Stimulated activated naive CD8-positive, alpha-beta T cell treated with anti-CD3 and anti-CD28 coated beads, Interleukin-15, amount 100 ng/mL, for 72 hours (primary cell): ENCODE results near the gene PRRC2B.

Source experiments
- ATAC-seq: fragments of 150-1000 bp; cut with Tn5 transposase; 2 replicates; pipeline ENCODE4 v1.10.0; 2021; ENCODE audit warnings: mild to moderate bottlenecking, moderate library complexity
- DNase-seq, 2 donors: peaks; one replicate each; pipeline ENCODE4 v3.0.0; 2021 to 2022
- H3K27ac Mint-ChIP-seq, 2 donors: one replicate each; pipeline ENCODE4 v1.8.0; 2022; ENCODE audit warnings: mild to moderate bottlenecking in 2 of 2, mixed read lengths in 2 of 2, moderate library complexity in 2 of 2
- H3K27me3 Mint-ChIP-seq: one replicate; pipeline ENCODE4 v1.8.0; 2022; ENCODE audit warnings: mixed read lengths
- H3K4me1 Mint-ChIP-seq: one replicate; pipeline ENCODE4 v1.8.0; 2022; ENCODE audit warnings: mild to moderate bottlenecking, mixed read lengths
- H3K4me3 Mint-ChIP-seq, 2 donors: one replicate each; pipeline ENCODE4 v1.8.0; 2022; ENCODE audit warnings: mild to moderate bottlenecking in 2 of 2, mixed read lengths in 2 of 2, moderate library complexity in 1 of 2
- H3K9me3 Mint-ChIP-seq, 2 donors: one replicate each; pipeline ENCODE4 v1.8.0; 2022; ENCODE audit warnings: mixed read lengths in 2 of 2

Gene PRRC2B

DNA sequence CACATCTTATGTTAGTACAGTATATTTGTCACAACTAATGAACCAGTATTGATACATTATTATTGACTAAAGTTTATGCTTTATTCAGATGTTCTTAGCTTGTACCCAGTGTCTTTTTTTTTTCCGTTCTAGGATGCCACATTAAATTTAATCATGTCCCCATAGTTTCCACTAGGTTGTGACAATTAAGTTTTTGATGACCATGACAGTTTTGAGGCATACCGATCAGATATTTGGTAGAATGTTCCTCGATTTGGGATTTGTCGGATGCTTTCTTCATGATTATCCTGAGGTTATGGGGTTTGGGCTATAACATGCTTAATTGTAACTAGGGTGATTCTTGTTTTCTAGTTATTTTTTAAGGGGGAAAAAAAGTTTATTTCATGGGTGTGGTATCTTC is 22.6 kb downstream of the PRRC2B start:
- Mint-ChIP-seq H3K4me3 (peak overlapping the region; percentile 13 to 82), H3K27ac (no peak overlapping the region), H3K9me3 (no peaks in the 10 kb centered on the region), H3K27me3 (no peaks in the 10 kb centered on the region), H3K4me1 (peaks cover 97% of the 10 kb centered on the region)
- no peak for ATAC-seq
- no peak for DNase-seq

DNA sequence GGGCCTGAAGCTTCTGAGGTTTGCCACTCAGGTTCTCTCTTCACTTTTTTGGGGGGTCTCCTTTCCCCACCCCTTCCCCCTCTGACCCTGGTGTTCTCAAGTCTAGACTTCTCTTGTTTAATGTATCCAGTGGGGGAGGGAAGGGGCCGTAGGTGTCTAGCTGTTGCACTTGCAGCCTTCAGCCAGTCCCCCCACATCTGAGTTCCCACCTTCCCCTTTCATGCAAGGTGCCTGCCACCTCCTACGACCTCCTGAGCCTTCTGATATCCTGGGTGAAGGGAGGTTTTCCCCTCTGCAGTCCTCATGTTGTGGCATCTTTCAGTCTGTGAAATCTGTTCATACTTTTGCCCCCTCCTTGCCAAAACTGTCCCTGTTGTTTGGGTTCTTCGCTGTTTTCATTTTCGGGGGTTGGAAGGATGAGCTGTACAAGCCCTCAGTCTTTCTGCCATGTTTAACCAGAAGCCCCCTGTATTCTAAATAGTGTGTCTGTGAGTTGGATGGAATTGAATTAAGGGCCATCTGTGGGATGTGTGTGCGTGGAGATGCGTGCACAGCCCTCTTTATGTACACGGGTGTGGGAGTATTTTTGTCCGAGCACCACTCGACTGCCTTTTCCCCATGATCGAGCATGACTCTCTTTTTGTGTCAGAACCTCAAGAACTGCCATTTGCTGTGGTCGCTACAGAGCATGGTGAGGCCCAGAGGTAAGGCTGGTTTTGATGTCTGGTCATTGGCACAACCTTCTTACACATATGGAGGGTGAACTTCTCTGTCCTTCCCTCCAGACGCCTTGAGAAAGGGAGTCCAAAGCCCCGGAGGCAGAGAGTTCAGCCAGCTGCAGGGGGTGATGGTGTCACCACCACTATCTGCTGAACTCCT is 23.6 kb downstream of the PRRC2B start:
- Mint-ChIP-seq H3K27me3 (no peaks in the 10 kb centered on the region), H3K4me1 (peaks cover 97% of the 10 kb centered on the region), H3K4me3 (peak overlapping the region; percentile 75 to 82), H3K9me3 (no peaks in the 10 kb centered on the region), H3K27ac (peak overlapping the region; percentile 79 to 82)
- ATAC-seq (peak; percentile 73), DNase-seq (peak in 1 of 2 donors; percentile 43)

DNA sequence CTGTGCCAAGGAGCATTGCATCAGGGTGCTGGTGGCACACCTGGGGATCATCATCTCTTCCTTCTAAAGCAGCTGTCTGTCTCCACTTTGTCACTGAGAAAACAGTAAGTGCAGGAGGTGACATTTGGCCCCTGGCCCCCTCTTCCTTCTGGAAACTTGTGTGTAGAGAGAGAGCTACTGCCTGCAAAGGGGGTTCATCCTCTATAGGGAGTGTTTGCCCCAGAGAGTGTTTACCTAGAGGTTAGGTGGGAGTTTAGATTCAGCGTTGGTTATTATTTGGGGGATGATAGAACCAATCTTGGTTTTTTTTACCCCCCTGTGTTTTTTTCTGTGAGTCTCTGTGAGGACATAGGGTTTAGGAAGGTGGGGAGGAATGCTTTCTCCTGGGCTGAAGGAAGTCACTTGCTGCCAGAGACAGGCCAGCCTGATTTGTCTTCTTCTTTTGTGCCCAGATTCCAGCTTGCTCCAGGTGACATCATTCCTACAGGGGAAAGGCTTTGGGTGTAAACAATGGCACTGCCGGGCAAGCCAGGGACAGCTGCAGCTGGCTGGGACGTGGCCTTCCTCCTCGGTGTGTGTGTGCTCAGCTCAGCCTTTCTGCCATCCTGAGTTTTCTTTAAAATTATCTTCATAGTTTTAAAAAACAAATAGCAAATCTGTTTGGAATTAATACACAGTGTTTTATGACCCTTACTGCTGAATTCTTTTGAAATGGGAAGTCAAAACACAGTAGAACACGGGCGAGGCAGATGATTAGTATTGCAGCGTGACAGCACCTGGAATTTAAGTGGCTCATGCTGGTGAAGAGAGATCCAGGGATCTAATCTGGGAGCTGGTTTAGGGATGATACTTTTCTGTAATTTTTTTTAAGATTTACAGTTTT is 24.5 kb downstream of the PRRC2B start:
- H3K27ac Mint-ChIP-seq: peak overlapping the region; percentile 79 to 82
- H3K4me3 Mint-ChIP-seq: peak overlapping the region; percentile 75 to 82
- H3K4me1 Mint-ChIP-seq: peaks cover 100% of the 10 kb centered on the region
- no peak for ATAC-seq
- DNase-seq: no peak
- H3K9me3 Mint-ChIP-seq: no peaks in the 10 kb centered on the region
- H3K27me3 Mint-ChIP-seq: no peaks in the 10 kb centered on the region

DNA sequence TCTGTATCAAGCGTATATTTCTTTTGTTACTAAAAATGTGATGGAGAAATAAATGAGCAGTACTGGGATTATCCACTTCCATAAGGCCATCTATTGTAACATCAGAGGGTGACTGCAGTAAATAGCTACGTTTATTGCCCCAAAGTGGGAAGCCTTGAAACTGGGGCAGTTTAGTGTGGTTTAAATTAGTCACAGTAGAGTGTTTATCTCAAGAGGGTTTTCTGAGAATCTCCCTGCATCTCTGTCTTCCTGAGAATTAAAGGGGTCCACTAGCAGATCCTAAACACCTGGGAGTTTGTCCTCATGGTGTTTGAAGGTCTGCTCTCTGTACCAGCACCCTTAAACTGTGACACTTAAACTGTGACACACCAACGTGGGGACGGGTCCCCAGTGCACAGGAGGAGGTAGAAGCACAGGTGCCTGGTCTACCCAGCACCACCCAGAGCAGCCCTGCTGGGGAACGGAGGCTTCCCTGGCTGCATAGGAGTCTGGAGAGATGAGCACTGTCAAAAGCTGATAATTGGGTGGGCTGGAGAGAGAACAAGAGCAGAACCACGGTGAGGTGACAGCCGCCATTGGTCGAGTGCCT is 25.2 kb downstream of the PRRC2B start:
- no peak for DNase-seq
- no peaks in the 10 kb centered on the region for H3K9me3 Mint-ChIP-seq
- peak overlapping the region; percentile 75 to 82 for H3K4me3 Mint-ChIP-seq
- no peaks in the 10 kb centered on the region for H3K27me3 Mint-ChIP-seq
- ATAC-seq: peak; percentile 57
- H3K27ac Mint-ChIP-seq: peak overlapping the region; percentile 79
- H3K4me1 Mint-ChIP-seq: peaks cover 96% of the 10 kb centered on the region

DNA sequence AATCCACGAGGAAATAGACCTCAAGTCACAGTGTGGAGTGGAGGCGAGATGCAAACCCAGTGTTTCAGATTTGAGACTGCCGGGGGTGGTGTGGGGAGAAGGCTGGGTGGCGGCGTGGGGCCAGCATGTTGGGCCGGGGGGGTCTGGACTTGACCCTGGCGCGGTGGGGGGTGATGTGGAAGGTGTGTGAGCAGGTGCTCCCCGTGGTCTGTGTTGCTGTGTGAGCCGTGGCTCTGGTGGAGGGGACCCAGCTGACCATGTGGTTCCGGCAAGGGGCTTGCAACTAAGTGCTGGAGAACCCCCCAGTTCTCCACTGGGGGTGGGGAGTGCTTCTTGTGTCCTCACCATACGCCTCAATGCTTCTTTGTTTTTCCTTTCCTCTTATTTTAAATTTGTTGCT is 25.8 kb downstream of the PRRC2B start:
- peaks cover 95% of the 10 kb centered on the region for H3K4me1 Mint-ChIP-seq
- H3K27me3 Mint-ChIP-seq: no peaks in the 10 kb centered on the region
- peak overlapping the region; percentile 75 to 82 for H3K4me3 Mint-ChIP-seq
- no peaks in the 10 kb centered on the region for H3K9me3 Mint-ChIP-seq
- peak overlapping the region; percentile 79 for H3K27ac Mint-ChIP-seq
- ATAC-seq: no peak
- DNase-seq: no peak

DNA sequence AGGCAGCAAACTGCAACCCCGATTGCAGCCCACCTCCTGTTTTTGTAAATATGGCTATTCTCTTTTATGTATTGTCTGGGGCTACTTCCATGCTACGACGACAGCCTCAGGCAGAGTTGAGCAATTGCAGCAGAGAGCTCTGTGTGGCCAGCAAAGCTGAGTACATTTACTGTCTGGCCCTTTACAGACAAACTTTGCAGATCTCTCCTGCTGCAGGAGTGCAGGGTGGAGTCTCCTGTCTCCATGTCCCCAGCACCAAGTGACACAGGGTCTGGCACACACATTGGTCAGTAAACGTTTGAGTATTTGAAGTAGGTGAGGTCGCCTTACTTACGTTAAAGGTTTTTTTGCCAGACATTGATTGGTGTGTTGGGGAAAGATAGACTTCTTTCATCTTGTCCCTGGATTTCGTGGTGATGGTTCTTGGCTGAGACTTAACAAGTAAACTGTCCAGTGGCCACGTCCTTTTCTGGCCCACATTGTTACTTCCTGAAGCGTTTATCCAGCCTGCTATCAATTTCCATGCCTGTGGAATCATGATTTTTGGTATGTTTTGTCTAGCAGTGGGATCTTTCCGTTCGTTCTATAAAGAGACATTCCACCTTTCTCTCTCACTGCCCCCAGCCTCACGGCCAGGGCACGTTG is 27.2 kb downstream of the PRRC2B start:
- Mint-ChIP-seq H3K9me3 (no peaks in the 10 kb centered on the region), H3K4me3 (peak overlapping the region in 1 of 2 donors; percentile 44), H3K4me1 (peaks cover 89% of the 10 kb centered on the region), H3K27me3 (no peaks in the 10 kb centered on the region), H3K27ac (no peak overlapping the region)
- ATAC-seq: no peak
- DNase-seq: no peak

DNA sequence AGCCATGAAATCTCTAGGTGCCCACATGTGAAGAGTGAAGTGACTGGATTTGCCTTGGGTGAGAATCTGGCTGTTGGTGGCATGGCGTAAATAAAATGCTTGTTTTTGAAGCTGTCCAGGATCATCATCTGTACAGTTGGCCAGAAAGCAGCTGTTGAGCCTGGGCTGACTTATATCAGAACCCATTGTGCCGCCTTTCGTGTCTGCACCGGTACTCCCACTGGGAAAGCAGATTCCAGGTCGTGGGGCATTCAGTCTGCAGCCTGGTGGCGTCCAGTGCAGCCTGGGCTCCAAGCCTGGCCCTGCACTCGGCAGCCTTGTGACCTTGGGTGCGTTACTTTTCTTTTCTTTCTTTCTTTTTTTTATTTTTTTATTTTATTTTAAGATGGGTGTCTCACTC is 27.8 kb downstream of the PRRC2B start:
- Mint-ChIP-seq H3K27ac (no peak overlapping the region), H3K9me3 (no peaks in the 10 kb centered on the region), H3K4me3 (peak overlapping the region in 1 of 2 donors; percentile 44), H3K27me3 (no peaks in the 10 kb centered on the region), H3K4me1 (peaks cover 89% of the 10 kb centered on the region)
- DNase-seq (no peak), ATAC-seq (no peak)

DNA sequence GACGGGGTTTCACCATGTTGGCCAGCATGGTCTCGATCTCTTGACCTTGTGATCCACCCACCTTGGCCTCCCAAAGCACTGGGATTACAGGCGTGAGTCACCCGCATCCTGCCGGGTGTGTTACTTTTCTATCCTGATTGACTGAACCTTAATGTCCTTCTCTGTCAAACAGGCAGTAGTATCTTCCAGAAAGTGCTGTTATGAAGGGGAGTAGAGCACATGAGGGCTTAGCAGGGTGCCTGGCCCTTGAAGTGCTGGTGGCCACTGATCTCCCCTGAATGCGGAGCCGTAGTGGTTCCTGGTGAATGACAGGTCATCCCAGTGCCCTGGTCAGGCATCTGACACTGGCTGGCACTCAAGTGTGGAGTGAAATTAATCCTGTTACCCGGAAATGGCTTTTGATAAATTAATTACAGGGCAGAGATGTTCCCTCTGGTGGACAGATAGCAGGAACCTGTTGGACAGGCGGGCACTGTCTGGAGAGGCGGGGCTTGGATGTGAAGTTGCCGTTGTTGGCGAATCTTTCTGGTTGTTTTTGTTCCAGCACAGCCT is 28.4 kb downstream of the PRRC2B start:
- H3K4me1 Mint-ChIP-seq: peaks cover 89% of the 10 kb centered on the region
- no peaks in the 10 kb centered on the region for H3K27me3 Mint-ChIP-seq
- DNase-seq (no peak), ATAC-seq (no peak)
- H3K4me3 Mint-ChIP-seq: no peak overlapping the region
- H3K27ac Mint-ChIP-seq: peak overlapping the region in 1 of 2 donors; percentile 9
- no peaks in the 10 kb centered on the region for H3K9me3 Mint-ChIP-seq

DNA sequence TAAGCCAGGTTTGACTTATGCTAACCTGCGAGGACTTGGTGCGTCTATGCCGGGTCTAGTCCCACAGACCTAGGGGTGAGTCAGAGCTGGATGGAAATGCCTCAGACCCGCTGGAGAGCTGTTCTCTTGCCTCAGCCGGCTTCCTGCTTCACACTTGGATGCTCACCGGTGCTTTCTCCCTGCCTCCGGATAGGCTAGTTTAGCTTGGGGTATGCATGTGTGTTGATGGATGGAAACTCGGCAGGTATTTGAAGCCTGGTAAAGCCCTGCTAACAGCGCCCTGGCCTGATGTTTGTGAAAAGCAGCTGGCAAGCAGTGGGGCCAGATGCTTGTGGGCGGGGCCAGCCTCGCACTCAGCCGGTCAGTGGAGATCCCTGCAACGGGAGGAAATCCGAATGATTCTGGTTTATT is 29.3 kb downstream of the PRRC2B start:
- Mint-ChIP-seq H3K9me3 (no peaks in the 10 kb centered on the region), H3K4me1 (peaks cover 85% of the 10 kb centered on the region), H3K27me3 (no peaks in the 10 kb centered on the region), H3K27ac (no peak overlapping the region), H3K4me3 (no peak overlapping the region)
- peak; percentile 62 for ATAC-seq
- DNase-seq: no peak

DNA sequence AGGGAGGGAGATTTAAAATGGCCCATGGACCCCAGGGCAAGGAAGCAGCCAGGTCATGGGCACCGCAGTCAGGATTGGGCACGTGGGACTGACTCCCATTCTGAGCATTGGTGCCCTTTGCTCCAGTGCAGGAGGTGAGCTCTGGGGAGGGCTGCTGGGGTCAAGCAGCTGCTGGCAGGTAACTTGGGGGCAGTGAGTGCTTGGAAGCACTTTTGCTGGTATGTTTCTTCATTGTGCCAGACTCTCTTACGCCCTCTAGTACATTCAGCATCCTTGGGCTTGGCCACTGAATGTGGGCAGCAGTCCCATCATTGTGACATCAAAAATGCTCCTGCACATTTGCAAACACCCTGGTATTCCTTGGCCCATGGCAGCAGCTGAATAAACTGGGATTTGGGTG is 32.7 kb downstream of the PRRC2B start:
- H3K4me1 Mint-ChIP-seq: peaks cover 75% of the 10 kb centered on the region
- H3K4me3 Mint-ChIP-seq: no peak overlapping the region
- no peak for DNase-seq
- H3K27me3 Mint-ChIP-seq: no peaks in the 10 kb centered on the region
- no peak overlapping the region for H3K27ac Mint-ChIP-seq
- ATAC-seq: no peak
- H3K9me3 Mint-ChIP-seq: no peaks in the 10 kb centered on the region

DNA sequence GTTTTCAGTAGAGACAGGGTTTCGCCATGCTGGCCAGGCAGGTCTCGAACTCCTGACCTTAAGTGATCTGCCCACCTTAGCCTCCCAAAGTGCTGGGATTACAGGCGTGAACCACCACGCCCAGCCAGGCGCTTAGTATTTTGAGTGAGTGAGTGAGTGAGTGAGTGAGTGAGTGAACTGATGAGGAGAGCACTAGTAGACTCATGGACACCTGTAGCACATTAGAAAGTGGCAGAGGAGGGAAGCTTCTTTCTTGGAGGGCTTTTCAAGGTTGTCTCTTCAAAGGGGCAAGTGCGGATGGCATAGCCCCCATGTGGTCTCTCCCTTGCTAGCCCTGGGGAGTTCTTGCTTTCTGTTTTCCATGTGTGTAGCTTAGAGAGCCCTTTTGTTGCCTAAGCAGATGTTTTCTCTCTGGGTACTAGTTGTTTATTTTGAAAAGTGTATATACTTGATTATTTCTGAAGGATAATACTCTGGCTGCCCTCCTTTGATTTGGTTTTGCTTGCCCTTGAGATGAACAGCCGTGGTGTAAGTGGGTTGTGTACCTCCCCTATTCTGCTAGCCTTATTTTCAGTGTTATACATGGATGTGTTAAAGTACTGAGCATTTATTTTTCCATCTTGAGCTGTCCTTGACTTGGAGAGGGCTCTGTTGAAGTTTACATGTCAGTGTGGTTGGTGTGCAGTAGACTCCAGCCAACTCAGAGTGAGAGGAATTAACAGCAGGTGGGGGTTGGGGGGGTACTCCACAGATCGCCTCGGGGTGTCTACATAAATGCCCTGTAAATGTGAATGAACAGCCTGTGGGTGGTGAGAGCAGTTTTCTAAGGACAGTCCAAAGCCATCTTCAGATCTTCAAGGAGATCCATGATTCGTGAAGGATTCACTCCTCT is 35.5 kb downstream of the PRRC2B start:
- DNase-seq: no peak
- ATAC-seq: no peak
- peaks cover 57% of the 10 kb centered on the region for H3K4me1 Mint-ChIP-seq
- H3K27ac Mint-ChIP-seq: peak overlapping the region; percentile 27 to 80
- H3K9me3 Mint-ChIP-seq: no peaks in the 10 kb centered on the region
- H3K27me3 Mint-ChIP-seq: no peaks in the 10 kb centered on the region
- H3K4me3 Mint-ChIP-seq: no peak overlapping the region

DNA sequence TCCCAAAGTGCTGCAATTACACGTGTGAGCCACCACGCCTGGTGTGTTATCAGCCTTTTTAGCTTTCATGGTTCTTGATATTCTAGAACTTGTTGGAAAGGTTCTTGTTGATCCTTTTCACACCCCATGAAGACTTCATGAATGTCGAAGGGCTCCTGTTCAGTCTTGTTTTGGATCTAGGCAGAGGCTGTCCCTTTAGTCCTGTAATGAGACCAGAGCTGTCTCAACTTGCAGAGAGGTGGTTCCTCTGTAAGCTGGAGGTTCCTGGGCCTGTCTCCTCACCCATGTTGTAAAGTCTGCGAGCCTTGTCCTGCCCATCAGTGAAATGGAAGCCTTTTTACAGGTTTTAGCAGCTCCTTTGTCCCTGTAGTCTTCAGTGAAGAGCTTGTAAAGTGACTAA is 38.2 kb downstream of the PRRC2B start:
- no peak for ATAC-seq
- Mint-ChIP-seq H3K27me3 (no peaks in the 10 kb centered on the region), H3K4me1 (peaks cover 37% of the 10 kb centered on the region), H3K27ac (peak overlapping the region in 1 of 2 donors; percentile 90), H3K4me3 (no peak overlapping the region), H3K9me3 (no peaks in the 10 kb centered on the region)
- no peak for DNase-seq

DNA sequence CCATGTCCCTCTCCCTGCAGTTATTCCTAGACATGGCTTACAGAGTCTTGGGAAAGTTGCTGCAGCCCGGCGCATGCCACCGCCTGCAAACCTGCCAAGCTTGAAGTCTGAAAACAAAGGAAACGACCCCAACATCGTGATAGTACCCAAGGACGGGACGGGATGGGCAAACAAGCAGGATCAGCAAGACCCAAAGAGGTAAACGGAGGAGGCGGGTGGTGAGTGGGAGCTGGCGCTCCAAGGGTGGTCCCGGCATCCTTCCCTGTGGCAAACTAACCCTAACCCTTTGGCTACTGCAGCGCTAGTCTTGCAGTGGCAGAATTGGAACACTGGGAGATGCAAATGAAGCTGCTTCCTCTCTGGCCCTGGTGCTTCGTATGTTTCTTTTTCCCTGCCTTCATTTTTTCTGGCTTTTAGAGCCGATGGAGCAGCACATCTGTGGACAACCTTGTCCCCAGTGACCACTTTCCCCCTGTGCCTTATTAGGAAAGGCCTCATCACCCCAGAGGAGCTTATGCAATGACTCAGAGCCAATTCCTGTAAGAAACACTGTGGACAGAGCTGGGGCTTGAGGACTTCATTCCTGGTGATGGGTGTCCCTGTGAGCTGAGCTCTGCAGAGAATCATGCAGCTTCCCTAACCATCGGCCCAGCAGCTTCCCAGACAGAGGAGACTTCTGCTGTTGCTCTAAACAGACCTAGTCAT is 38.9 kb downstream of the PRRC2B start:
- Mint-ChIP-seq H3K4me3 (no peak overlapping the region), H3K27ac (no peak overlapping the region), H3K4me1 (peaks cover 32% of the 10 kb centered on the region), H3K27me3 (no peaks in the 10 kb centered on the region), H3K9me3 (no peaks in the 10 kb centered on the region)
- ATAC-seq: no peak
- DNase-seq: no peak
